ENCODE data around the gene PRAMEF15. TPM values are rescaled to one million over a fixed set of nuclear protein-coding genes. Genes with fewer than 3 reads are reported as not detected.
A peak's percentile ranks its signal among the peaks of the same experiment; 100 is the strongest.
"Not testable (repeated sequence)": the region's sequence is repeated elsewhere in the genome, so short reads cannot be mapped to it uniquely, and the experiment has no call there.

Gene PRAMEF15
- total RNA-seq (2014; rRNA removed; shearing (Covaris generic)): not detected in 2 replicates
- polyA plus RNA-seq (2014; cell fraction: nucleus; rRNA removed): not detected in 2 replicates

DNA sequence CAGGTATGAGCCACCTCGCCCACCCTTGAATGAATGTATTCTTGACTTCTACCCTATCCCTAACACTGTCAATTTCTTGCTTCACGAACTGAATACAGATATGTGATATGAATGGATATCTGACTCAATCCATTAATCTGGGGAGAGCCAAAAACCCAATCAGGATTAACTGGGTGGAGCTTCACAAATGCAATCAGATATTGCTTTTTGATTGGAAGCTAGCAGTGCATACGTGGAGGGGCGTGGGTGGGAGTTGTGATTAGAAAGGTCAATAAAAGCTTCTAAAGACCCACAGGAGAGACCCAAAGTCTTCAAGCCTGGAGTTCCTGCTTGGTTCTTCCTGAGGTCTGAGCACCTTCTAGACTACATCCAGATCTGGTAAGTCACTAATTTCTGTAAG is at the start of gene PRAMEF15:
Gene PRAMEF15, plus strand, starts transcription at position 301 of the 400 bp plus-strand sequence. CDS start 2,827 bp downstream, outside the sequence.
- not testable (repeated sequence) for DNase-seq (ENCODE audit: extremely low read depth, low read depth)

DNA sequence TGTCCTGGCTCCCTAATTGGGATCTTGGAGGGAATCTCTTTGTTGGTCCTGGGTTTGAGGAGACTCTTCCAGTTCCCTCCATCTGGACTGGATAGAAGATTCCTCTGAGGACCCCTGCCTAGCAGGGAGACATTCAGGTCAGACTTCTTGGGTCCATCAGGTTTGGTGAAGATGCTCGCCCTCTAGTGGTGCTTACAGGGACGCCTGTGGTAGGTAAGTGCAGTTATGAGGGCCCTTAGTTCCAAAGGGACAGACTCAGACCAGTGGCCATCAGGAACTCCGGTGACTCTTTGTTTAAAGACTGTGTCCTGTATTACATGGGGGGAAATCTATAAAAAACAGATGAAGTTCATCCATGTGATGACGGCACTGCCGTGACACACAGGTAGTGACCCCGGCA is 38.4 kb upstream of the PRAMEF15 start:
- not testable (repeated sequence) for DNase-seq (ENCODE audit: extremely low read depth, low read depth)

DNA sequence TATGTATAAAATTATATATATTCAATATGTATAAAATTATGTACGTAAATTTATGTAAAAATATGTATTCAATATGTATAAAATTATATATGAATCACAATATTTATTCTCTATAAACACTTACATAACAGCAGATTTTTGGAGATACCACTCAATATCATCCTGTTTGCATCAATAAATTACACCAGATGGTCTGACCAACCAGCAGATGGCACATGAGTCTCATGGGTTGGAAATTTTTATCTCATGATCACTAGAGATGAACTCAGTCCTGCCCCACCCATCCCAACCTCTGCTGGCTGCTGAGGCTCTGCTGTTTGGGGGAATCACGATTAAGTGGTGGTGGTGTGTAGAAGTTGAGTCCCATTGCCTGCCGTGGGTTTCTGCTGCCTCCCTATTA is 35.8 kb upstream of the PRAMEF15 start:
- DNase-seq (ENCODE audit: extremely low read depth, low read depth): not testable (repeated sequence)

DNA sequence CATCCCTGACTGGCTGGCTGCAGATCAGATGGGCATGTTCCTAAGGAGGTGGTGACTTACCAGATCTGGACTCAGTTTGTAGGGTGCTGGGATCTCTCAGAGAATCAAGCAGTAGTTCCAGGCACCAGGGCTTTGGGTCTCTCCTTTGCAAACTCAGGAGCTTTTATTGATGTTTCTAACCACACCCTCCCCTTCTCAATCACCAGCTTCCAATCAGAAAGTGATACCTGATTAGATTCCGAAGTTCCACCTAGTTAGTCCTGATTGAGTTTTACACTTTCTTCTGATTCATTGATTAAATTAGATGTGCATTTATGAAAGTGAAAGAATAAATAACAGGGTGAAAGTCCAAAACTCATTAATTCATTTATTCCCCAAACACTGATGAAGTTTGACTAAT is 30.3 kb upstream of the PRAMEF15 start, which contains the start of gene PRAMEF8:
Gene PRAMEF8, minus strand, starts transcription at position 101 of the 400 bp plus-strand sequence. CDS start 1,046 bp downstream, outside the sequence.
- not testable (repeated sequence) for DNase-seq (ENCODE audit: extremely low read depth, low read depth)

DNA sequence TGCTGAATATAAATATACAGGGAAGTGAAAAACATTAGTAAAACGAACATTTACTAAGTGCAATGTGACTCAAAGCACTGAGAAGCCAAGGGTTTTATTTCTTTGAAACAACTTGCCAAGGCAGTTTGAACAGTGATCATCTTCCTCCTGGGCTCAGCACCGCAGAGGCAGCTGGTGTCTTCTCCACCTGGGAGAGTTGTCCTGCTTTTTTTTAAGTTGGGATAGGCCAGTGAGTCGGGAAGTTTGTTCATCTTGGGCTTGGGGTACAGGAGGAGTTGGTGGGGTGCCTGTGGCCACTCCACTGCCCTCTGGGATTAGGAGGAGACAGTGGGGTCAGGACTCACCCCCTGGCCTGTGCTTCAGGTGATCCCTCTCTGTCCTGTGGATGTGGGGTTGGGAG is 26.4 kb upstream of the PRAMEF15 start:
- DNase-seq (ENCODE audit: extremely low read depth, low read depth): not testable (repeated sequence)

DNA sequence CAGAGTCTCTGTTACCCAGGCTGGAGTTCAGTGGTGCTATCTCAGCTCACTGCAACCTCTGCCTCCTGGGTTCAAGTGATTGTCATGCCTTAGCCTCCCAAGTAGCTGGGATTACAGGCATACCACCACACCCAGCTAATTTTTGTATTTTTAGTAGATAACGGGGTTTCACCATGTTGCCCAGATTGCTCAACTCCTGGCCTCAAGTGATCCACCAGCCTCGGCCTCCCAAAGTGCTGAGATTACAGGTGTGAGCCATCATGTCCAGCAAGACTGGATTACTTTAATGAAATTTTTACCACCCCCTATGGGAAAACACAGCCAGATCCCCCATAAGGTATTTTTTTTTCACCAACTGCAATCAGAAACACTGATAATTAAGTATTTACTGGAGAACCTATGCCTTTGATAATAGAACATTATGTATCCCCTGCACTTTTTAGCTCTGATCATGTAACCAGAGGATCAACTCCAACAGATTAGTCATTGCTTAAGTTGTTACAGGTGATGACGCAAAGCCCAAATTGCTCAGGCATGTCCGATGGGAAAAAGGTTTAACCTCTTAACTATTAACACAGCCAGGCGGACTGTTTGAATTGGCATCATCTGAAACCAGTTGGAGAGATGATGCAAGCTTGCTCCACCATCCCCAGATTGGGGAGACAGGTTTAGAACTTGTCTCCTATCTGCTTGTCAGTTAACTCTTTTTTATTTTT is 18.0 kb upstream of the PRAMEF15 start:
- DNase-seq (ENCODE audit: extremely low read depth, low read depth): not testable (repeated sequence)

DNA sequence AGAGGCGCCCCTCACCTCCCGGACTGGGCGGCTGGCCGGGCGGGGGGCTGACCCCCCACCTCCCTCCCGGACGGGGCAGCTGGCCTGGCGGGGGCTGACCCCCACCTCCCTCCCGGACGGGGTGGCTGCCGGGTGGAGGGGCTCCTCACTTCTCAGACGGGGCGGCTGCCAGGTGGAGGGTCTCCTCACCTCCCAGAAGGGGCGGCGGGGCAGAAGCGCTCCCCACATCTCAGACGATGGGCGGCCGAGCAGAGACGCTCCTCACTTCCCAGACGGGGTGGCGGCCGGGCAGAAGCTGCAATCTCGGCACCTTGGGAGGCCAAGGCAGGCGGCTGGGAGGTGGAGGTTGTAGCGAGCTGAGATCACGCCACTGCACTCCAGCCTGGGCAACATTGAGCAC is 16.7 kb upstream of the PRAMEF15 start:
- DNase-seq (ENCODE audit: extremely low read depth, low read depth): not testable (repeated sequence)

DNA sequence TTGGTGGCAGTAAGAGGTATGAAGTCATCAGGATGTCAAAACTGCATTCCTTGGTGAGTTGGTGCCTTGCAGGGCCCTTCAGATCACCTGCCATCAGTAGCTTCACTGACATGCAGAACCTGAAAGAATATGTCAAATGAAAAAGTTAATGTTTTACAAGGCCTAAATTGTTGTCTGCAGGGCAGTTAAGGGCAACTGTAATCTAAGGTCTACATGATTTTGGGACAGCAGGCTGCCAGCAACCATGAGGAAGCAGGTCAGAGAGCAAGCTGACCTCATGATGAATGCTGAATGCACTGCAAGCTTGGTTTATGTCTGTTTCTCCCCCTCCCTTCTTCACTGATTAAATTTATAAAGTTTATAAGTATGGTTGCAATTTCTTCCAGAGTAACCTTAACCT is 13.2 kb upstream of the PRAMEF15 start:
- DNase-seq (ENCODE audit: extremely low read depth, low read depth): not testable (repeated sequence)

DNA sequence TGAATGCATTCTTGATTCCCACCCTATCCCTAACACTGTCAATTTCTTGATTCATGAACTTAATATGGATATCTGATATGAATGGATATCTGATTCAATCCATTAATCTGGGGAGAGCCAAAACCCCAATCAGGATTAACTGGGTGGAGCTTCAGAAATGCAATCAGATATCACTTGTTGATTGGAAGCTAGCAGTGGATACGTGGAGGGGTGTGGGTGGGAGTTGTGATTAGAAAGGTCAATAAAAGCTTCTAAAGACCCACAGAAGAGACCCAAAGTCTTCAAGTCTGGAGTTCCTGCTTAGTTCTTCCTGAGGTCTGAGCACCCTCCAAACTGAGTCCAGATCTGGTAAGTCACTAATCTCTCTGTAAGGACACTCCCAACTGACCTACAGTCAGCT is 12.1 kb upstream of the PRAMEF15 start, which contains the start of gene PRAMEF33:
Gene PRAMEF33, plus strand, starts transcription at position 301 of the 400 bp plus-strand sequence. CDS start 2,416 bp downstream, outside the sequence.
- not testable (repeated sequence) for DNase-seq (ENCODE audit: extremely low read depth, low read depth)

DNA sequence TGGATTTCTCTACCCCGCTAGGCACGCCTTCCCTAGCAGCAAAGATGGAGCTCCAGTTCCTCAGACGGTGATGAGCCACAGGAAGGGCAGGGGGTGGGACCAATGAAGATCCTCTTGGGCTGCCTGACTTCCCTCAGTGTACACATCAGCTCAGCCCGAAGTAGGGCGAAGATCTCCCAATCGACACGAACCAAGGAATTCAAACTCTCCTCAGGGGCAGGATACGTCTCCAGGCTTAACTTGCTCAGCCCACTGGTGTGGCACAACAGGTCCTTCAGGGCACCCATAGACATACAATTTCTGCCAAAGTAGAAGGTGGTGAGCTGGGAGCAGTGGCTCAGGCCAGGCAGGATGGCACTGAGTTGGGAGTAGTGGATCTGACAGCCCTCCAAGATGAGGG is 27.1 kb downstream of the PRAMEF15 start:
- not testable (repeated sequence) for DNase-seq (ENCODE audit: extremely low read depth, low read depth)

DNA sequence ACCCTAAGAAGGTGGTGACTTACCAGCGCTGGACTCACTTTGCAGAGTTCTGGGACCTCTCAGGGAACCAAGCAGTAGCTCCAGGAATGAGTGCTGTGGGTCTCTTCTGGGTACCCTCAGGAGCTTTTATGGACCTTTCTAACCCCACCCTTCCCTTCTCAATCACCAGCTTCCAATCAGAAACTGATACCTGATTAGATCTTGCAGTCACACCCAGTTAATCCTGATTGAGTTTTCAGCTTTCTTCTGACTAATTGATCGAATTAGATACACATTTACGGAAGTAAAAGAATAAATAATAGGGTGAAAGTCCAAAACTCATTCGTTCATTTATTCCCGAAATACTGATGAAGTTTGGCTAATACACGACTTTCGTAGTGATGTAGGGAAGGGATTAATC is 31.7 kb downstream of the PRAMEF15 start, which contains the start of gene PRAMEF14:
Gene PRAMEF14, minus strand, starts transcription at position 101 of the 400 bp plus-strand sequence. CDS start 1,820 bp downstream, outside the sequence.
- DNase-seq (ENCODE audit: extremely low read depth, low read depth): not testable (repeated sequence)

DNA sequence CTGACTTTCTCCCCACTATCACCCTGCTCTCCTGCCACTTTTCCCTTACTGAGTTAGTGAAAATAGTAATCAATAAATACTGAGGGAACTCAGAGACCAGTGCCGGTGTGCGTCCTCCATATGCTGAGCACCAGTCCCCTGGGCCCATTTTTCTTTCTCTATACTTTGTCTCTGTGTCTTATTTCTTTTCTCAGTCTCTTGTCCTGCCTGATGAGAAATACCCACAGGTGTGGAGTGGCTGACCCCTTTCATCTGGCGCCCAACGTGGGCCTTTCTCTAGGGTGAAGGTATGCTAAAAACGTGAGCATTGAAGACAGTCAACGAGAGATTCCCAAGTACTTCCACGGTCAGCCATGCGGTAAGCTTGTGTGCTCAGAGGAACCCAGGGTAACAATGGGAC is 38.1 kb downstream of the PRAMEF15 start:
- not testable (repeated sequence) for DNase-seq (ENCODE audit: extremely low read depth, low read depth)

DNA sequence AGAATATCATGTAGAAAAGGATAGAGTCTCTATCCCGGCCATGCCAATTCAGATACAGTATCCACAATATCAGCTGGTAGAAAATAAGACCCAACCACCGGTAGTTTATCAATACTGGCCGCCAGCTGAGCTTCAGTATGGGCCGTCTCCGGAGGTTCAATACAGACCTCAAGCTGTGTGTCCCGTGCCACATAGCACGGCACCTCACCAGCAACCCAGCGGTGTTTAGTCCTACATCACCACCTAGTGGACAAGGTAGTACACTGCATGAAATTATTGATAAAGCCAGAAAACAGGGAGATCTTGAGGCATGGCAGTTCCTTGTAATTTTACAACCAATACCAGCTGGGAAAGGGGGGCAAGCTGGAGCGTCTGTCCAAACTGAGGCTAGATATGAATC is 39.1 kb downstream of the PRAMEF15 start:
- DNase-seq (ENCODE audit: extremely low read depth, low read depth): not testable (repeated sequence)

DNA sequence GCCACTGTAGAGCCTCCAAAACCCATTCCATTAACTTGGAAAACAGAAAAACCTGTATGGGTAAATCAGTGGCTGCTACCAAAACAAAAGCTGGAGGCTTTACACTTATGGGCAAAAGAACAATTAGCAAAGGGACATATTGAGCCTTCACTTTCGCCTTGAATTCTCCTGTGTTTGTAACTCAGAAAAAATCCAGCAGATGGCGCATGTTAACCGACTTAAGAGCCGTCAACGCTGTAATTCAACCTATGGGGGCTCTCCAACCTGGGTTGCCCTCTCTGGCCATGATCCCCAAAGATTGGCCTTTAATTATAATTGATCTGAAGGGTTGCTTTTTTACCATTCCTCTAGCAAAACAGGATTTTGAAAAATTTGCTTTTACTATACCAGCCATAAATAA is 41.4 kb downstream of the PRAMEF15 start:
- DNase-seq (ENCODE audit: extremely low read depth, low read depth): peak; percentile 42

DNA sequence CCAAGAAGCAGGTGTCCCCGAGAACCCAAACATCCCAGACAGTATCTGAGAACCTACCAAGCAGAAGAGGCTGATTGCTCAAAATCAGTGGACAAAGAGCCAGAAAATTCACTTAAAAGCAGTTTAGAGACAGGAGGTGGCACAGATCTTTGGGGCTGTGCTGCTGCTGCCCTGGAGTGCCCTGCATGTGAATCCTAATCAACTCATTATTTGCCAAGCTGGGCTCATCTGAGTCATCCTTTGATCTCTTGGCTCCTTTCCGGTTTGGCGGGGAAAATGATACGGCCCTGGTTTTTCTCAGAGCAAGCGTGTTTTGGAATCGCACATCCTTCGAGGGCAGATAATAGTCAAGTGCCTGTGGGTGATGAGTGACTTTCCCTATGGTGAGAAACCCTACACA is 47.0 kb downstream of the PRAMEF15 start:
- not testable (repeated sequence) for DNase-seq (ENCODE audit: extremely low read depth, low read depth)

DNA sequence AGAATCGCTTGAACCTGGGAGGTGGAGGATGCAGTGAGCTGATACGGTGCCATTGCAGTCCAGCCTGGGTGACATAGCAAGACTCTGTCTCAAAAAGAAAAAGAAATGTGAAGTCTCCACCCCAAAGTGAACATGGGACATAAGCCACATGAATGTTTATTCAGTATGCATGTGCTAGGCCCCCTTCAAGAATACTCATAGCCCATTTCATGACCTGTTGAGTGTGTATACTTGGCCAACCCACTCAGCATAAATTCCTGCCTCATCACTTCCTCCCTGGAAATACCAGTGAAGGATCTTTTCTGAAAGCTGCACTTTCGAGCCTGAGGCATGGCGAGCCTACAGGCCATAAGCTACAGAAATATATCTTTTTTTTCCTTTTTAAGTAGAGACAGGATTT is 49.5 kb downstream of the PRAMEF15 start:
- not testable (repeated sequence) for DNase-seq (ENCODE audit: extremely low read depth, low read depth)

DNA sequence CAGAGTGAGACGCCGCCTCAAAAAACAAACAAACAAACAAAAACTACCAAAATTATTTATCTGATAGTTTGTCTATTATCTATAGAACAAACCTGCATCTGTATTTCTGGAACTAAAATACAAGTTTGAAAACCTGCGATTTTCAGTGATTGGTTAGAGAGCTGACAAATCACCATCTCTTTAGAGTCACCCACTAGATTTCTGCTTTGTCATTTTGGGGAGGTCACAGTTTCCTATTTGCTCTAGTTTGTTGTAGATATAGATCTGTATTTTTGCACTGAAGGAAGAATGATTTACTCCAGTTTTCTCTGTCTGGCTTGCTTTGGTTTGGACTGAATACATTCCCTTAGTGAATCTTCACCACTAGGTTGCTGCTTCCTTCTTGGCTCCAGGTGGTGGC is 51.2 kb downstream of the PRAMEF15 start:
- DNase-seq (ENCODE audit: extremely low read depth, low read depth): not testable (repeated sequence)

DNA sequence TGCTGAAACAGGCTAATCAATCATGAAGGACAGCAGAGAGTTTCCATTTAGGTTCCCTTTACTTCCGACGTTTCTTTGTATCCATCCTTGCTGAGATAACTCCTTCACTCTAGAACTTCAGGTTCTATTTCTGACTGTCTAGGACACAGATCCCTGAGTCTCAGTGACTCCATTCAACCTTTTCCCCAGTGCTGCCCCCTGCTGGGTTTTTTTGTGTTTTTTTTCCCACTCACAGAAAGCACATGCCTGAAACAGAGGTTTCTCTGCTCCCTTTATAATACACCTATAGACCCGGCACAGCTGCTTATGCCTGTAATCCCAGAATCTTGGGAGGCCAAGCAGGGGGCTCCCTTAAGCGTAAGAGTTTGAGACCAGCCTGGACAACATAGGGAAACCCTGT is 53.2 kb downstream of the PRAMEF15 start:
- not testable (repeated sequence) for DNase-seq (ENCODE audit: extremely low read depth, low read depth)
